Astrocyte of the hippocampus (primary cell): ENCODE data around the gene KIAA0930.

ENCODE experiments used
- DNase-seq: peaks from one replicate; pipeline ENCODE4 v3.0.0; 2011; ENCODE audit warnings: low read depth, low spot score

The KIAA0930 gene

DNA sequence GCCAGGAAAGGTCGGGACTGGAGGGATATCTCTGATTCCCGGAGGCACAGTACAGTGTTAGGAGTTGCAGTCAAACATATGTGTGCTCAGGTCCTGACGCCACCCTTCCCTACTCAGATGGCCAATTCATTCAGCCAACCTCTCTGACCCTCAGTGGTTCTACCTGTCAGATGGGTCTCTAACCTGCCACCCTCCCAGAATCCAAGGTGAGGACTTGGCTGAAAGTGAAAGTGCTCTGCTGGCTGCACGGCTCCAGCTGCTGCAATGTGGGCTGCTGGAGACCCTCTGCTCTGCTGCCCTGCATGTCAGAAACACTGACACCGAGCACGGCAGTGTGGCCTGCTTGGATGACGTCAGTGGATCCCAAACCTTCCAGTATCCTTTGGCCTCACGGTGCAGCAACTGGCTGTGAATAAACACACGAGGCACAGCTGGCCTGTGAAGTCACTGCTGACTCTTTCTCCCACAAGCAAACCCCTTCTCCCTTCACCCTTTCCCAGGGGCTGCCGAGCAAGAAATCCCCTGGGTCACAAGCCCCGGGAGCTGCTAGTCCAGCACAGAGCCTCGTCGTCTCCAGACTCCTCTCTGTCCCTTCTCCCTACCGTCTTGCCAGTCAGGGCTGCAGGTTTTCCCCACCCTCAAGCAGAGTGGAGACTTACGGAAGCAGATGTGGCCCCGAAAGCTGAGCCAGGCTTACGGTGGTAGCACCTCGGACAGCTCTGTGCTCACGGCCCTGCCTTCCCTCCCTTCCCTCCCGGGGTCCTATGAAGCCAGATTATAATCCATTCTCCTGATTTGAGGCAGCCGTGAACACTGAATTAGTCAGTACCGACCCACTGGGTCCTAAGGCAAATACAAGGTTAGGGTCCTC lies 24.3 kb downstream of the KIAA0930 start:
- DNase-seq = peak; percentile 57

DNA sequence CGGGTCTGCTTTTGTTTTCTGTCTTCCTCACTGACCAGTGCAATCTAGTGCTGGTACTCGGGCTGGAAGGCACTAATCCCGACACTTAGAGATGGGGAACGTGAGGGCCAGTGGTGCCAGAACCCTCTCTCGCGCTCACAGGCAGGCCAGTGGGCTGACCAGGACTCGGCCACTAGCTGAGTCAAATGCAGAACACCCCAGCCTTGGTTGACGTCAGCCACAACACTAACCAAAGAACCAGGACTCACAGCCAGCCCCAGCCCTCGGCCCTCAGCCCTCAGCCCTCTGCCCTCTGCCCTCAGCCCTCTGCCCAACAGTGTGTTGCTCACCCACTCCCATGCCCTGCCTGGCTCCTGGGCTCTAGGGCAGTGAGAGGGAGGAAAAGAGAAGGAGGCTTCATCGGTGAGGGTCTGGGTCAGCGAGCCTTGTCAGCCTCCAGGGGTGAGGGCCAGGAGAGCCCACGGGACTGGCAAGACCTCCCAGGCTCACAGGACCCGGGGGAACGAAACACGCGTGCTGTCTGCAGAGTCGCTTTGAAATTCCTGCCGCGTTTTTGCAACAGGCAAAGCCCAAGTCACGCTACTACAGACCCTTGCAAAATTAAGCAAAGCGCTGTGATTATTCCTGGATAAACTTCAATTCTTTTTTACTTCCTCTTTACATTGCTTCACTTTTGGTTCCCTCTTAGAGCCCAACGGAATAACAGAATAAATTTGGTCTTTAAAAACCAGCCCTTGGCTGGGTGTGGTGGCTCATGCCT lies 27.5 kb downstream of the KIAA0930 start:
- DNase-seq = peak; percentile 58

DNA sequence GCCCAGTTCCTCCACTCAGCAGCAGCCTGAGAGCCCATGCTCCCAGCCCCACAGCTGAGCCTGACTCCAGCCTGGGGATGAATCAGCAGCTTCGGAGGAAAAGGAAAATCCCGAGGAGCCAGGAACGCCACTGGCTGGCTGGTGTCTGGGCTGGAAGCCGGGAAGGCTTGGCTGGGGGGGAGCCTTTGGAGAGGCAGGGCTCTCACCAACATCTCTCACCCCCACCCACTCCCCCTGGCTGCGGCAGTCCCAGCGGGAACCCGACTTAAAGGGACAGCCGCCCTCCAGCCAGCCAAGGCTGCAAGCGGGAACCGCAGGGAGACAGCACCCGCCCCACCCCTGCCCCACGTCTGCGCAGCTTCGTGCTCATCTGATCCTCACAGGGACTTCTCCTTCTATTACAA lies 28.4 kb downstream of the KIAA0930 start:
- DNase-seq = peak; percentile 96

DNA sequence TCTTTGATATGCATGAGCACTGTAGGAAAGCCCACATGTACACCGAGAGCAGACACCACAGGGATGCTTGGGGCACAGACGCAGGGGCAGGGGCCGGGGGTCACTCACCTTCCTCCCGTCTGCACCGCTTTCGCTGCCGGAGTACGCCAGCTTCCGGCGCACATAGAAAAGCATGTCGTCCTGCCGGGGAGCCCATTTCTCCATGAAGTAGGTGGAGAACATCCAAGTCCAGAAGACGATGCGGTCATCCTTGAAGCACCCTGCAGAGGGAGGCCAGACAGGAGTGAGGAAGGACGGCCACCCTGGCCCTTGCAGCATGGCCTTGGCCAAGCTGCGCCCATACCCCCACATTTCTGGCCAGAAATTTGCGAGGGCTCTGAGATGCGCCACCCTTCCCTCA lies 28.8 kb downstream of the KIAA0930 start:
- DNase-seq = no peak

DNA sequence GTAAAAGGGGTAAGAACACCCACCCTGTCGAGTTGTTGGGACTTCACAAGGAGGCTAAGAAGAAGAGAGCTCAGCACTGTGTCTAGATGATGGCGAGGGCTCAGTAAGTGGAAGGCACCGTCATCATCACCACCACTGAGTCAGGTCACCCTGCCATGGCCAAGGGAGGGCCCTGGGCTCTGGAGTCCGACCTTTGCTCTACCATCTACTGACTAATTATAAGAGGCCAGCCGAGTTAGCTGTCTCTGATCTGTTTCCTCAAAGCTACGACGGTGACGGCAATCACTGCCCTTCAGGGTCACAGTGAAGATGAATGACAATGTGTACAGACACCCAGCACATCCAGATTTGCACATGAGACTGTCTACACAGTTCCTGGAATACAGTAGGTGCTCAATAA lies 29.3 kb downstream of the KIAA0930 start:
- no peak for DNase-seq

DNA sequence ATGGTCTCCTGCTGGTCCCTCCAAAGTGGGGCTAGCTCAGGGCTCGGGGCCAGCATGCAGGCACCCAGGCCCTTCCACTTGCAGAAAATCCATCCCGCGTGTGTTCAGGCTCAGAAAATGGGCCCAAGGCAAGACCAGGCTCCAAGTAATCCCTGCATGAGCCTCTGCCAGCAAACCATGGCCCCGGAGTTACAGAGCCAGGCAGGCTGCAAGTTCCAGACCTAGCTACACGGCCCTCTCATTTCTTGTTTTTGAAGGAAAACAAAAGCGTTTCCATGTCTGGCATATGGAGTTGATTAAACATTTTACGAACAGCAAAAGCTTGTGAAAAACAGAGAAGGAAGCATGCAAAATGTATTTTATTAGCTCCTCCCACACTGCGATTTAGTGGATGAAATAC lies 29.7 kb downstream of the KIAA0930 start:
- no peak for DNase-seq

DNA sequence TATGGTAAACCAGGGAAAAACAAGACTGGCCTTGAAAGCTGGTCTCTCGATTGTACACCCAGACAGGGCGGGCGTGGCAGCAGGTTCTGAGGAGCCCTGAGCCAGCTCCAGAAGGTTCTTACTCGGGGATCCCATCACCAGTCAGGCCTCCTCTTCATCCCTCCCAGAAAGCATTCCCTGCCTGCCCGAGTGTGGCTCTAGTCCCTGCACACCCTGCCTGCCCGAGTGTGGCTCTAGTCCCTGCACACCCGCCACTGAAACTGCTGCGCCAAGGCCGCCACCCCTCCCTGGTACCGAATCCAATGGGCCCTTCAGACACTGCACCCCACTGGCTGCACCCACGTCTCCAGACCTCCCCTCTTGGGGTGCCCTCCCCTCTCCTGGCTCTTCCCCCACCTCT lies 30.1 kb downstream of the KIAA0930 start:
- no peak for DNase-seq

DNA sequence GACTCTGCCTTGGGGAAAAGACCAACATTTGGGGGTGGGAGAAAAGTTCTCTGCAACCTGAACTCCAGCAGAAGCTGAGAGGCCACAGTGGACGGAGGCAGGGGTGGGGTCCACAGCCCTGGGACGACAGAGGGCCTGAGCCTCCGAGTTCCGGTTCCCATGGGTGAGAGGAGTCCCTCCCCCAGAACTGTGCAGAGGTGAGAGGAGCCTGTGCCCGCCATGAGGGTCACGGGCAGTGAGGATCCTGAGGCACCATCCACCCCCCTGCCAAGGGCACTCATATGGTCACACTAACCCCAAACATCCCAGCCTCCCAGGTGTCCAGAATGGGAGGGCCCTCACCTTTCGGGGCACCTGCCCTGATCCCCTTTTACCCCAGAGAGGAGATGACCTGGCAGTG lies 30.5 kb downstream of the KIAA0930 start:
- DNase-seq = no peak

DNA sequence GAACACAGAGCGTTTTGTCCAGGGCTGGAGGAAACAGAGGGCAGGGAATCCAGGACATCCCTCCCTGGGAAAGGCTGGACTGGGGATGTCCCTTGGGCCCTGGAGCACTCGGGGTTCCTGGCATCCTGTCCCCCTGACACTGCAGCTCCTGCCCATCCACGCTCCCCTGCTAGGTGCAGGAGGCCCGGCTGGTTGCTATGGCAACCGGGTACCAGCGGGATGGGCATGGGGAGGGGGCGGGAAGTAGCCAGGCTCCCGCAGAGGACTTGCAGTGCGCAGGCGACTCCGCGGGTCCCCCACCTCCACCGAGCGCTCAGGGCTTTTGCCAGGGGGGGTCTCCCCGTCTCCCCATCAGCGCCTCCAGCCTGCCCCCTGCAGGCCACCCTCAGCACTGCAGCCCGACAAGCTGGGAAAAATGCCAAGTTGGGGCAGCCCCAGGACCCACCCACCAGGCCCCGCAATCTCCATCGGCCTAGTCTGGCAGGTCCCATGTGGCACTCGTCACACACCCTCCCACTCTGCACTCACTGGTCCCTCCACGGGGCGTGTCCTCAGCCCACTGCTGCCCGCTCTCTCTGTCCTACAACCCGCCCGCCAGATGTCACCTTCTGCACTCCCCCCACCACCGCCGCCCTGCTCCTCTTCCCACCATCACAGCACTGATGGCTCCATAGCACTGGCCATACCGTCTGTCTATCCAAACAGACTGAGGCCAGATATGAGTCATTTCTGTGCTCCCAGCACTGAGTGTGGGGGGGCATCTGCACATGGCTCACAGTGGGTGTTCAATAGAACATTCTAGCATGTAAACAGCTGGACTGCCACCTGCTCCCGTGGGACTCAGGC lies 31.5 kb downstream of the KIAA0930 start:
- peak; percentile 67 for DNase-seq

DNA sequence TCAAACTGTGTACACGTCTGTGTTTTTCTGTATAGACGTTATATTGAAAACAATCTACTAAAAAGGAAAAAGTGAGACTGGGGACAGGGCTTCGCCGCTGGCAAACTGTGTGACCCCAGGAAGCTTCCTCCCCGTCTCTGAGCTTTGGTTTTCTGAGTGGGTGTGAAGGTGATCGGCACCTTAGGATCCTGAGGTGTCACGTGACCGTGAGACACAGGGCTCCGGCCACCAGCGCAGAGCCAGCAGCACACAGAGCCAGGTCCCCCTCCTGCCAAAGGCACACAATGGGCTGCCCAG lies 32.0 kb downstream of the KIAA0930 start:
- DNase-seq = no peak

DNA sequence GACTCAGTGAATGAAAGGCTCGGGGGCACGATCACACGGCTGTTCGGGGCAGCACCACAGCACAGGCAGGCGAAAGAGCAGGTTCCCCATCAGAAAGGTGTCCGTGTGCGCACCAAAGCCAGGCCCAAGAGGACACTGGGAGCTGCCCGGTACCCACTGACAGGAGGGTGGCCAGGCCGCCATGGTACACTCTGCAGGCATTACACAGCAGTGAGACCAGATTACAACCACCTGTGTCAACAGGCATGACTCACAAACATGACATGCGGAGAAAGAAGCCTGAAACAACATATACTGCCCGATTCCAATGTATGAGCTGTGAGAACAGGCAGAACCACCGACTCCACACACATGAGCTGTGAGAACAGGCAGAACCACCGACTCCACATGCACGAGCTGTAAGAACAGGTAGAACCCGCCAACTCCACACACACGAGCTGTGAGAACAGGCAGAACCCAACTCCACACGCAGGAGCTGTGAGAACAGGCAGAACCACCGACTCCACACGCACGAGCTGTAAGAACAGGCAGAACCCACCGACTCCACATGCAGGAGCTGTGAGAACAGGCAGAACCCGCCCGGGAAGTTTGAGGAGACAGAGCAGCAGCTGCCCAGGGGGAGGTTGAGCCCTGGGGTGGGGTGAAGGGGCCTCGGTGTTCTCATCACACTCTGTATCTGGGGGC lies 32.6 kb downstream of the KIAA0930 start:
- DNase-seq = peak; percentile 41

DNA sequence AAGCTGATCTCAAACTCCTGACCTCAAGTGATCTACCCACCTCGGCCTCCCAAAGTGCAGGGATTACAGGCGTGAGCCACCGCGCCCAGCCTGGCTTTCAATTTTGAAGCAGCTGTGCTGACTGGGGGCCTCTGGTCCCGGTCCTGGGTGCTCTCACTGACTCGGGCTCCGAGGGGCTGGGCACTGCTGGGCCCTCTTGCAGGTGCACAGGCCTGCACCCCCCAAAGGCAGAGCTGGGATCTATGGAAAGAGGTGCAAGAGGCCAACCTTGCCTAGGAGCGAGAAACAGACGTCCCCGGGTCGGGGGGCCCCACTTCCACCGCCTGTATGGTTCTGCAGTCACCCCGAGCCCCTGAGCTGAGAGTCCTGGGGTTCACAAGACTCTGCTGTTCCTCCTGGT lies 33.2 kb downstream of the KIAA0930 start:
- DNase-seq = no peak

DNA sequence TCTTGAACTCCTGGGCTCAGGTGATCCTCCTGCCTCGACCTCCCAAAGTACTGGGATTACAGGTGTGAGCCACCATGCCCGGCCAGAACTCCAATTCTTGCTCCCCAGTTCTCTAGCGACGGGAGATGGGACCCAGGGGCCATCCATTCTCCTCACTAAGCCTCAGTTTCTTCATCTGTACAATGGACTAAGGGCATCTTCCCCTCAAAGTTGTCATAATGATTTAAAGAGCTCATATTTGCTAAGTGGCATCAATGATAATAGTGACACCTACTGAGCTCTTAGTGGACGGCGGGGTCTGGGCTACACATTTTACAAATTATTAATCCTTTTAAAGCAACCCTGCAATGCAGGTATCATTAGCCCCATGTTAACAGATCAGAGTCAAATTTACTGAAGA lies 34.5 kb downstream of the KIAA0930 start:
- no peak for DNase-seq

DNA sequence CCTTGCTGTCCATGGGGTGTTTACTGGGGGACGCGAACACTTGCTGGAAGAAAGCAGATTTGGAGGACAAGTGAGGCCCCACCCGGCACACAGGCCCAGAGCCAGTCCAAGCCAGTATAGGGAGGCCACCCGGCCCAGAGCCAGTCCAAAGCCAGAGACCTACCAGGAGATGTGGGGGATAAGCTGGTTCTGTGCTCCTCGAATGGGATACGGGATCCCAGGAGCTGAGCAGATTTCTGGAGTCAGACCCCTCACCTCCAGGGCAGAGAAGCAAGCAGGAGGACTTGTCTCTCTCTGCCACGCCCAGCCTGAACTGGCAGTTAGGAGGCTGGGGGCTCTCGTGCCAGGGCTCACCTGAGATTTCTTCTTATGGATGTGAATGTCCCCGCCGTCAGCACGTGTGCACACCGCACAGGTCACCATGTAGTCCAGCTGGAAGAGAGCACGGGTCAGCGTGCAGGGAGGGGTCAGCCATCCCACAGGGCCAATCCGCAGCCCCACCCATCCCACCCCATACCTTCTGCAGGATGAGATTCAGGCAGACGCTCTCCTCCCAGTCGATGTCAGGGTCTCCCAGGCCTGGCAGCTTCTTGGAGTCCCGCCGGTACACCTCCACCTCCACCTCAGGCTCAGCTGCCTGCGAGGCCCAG lies 35.3 kb downstream of the KIAA0930 start:
- DNase-seq = no peak

DNA sequence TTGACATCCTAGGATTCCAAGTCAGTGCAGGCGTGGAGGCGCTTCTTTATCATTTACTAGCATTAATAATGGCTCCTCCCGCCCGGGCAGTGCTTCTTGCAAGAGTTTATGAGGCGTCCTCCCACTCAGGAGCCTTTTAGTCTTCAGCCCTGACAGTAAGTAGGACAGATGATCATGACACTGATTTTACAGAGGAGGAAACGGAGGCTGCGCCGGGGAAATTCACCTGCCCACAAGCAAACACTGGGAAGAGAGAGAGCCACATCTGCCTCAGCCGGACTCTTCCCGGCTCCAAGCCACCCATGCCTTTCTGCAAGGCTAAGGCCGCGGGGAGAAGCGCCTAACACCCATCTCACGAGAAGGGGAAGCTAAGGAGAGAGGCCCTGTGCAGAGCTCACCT lies 35.9 kb downstream of the KIAA0930 start:
- DNase-seq = no peak

DNA sequence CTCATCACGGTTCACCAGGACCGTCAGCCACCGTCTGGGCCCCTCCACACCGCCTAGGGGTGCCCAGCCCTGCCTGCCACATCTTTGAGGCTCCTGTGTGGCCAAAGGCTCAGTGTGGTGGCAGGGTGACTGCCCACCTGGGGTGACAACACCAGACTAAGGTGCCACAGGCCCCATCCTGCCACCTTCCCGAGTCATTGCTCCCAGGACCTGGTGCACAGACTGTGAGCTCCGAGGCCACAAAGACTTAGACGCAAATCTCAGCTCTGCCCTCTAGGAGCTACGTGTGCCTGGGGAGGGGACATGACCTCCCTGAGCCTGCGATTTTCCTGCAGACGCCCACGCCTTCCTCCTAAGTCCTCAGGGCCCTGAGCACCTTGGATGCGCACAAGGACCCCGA lies 36.5 kb downstream of the KIAA0930 start:
- DNase-seq = no peak

DNA sequence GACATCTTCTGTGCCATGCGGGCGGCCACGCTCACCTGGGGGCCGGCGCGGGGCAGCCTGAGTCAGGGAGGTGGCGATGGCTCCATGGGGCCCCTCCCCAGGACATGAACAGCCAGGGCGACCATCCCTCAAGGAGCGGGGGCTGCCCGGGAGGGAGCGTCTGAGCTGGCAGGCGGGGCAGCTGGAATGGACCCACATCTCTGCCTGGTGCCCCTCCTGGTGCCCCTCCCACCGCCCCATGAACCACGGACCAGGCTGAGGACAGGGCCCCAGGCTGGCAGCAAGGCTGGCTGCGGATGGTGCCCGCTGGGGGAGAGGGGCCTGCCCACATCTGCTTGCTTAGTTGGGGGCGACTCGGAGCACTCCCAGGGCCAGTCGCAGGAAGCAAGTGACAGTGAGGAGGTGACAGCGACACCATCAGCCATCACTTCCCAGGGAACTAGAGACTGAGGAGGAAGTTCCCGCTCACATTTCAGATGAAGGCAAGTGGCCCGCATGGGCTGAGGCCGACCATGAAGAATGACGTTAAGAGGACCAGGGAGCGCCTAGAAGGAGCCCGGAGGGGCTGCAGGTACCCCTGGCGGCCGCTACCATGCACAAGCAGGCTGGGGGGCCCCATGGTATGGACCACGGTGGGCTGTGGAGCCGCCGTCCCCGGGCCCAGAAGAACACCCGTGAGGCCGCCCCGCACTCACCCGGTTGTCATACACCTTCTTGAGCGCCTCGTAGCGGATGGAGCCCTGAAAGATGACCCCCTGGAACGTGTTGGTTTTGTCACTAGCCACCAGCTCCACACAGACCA lies 37.3 kb downstream of the KIAA0930 start:
- no peak for DNase-seq

DNA sequence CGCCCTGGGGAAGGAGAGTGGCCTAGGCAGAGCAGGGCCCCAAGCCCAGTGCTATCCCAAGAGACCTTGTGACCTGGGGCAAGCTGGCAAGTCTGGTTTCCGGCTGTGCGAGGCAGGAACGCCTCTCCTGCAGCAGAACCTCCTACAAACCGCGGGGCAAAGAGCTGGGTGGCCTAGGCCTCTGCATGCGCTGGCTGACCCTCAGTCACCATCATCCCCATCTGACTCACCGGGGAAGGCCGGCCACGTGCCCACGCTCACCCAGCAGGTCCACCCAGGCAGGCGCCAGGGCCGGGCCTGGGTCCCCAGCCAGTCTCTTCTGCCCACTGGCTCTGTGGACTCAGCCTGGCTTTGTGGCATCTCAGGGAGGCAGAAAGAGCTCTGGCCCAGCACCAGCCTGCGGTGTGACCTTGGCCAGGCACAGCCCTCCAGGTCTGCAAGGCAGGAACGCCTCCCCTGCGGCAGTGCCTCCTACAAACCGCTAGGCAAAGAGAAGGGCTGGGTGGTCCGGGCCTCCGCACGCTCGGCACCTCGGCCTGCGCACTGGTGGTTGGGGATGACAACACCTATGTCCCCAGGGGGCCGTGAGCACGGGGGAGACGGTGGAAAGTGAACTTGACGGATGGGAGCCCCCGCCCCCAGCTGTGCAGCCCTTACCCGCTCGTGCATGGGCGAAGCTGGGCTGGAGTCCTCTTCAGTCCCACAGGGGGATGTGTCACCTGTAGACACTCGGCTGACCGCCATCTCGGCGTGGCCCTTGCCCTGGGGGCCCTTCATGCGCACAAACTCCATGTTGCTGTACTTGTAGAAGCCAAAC lies 38.2 kb downstream of the KIAA0930 start:
- DNase-seq = peak; percentile 22

DNA sequence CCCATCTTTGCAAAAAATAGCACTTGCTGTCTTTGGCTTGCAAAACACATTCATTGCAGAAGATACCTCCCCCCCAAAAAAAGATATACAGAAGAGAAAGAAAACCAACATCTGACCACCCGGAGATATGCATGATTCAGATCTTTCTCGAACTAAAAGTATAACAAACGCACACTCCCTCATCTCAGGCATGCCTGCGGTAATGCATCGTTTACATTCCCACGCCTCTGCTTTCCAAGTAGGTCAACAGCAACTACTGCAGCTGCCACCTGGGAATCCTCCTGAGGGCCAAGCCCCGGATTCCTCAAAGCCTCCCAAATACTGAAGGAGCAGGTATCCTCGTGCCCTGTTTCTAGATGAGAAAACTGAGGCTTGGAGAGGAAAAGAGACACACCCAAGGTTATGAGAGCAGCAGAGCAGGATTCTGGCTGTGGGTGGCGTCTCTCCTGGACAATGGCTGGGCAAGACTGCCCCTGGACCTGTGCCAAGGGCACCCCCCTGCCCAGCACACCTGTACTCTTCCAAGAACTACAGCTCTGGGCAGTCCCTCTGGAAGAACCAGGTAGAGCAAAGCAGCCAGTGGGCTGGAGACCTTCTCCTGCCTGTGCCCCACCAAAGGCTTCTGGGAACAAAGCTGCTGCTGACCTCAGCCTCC lies 38.9 kb downstream of the KIAA0930 start:
- peak; percentile 93 for DNase-seq
